Panc1 (cell line): ENCODE results near the gene POLR2M. TPM values are rescaled to one million over a fixed set of nuclear protein-coding genes. Genes with fewer than 3 reads are reported as not detected.

ENCODE experiments used
- ATAC-seq: fragments of 200-7000 bp; cut with Tn5 transposase; 2 replicates; pipeline ENCODE4 v1.9.1; 2020; ENCODE audit warnings: mild to moderate bottlenecking, moderate library complexity
- BruUV-seq: library from RNA; stranded (reverse); fragments of 400-500 nt; replicated peaks from 2 replicates; lab custom pipeline; 2021; lab: Mats Ljungman, UMichigan
- CTCF ChIA-PET: fragments of 300-600 bp; sonication (Branson Sonifier 250); formaldehyde crosslinking; loops from one replicate; lab custom pipeline; 2022; ENCODE audit warnings: antibody characterized with exemption; lab: Charles Lee
- POLR2A ChIA-PET: fragments of 300-600 bp; sonication (Branson Sonifier 250); formaldehyde crosslinking; loops from one replicate; lab custom pipeline; 2022; ENCODE audit warnings: antibody characterized with exemption; lab: Charles Lee
- DNase-seq: peaks from one replicate; pipeline ENCODE4 v3.0.0-alpha.2; 2010; ENCODE audit warnings: low read depth, low spot score
- H3K27ac ChIP-seq: 2 replicates; pipeline ENCODE4 v1.5.1; 2011; ENCODE audit warnings: mild to moderate bottlenecking, low read length, inconsistent platforms
- H3K27me3 ChIP-seq: fragments of 200-500 bp; sonication (Bioruptor generic); 2 replicates; pipeline ENCODE4 v1.6.0; 2014; ENCODE audit warnings: low read length, inconsistent platforms; ENCODE audit not compliant: control insufficient read depth, insufficient read depth
- H3K36me3 ChIP-seq: fragments of 200-500 bp; sonication (Bioruptor generic); 2 replicates; pipeline ENCODE4 v1.5.1; 2014; ENCODE audit warnings: inconsistent platforms, mild to moderate bottlenecking, low read length, moderate library complexity; ENCODE audit not compliant: control insufficient read depth, insufficient read depth
- H3K4me1 ChIP-seq: 2 replicates; pipeline ENCODE4 v1.5.1; 2011; ENCODE audit warnings: inconsistent platforms, mild to moderate bottlenecking, low read length, moderate library complexity; ENCODE audit not compliant: control insufficient read depth, insufficient read depth
- H3K4me3 ChIP-seq, 2 experiments: 2 replicates each; pipeline ENCODE4 v1.5.1; 2011 to 2012; ENCODE audit warnings: low read depth in 2 of 2, low read length in 2 of 2, mild to moderate bottlenecking in 2 of 2, inconsistent platforms in 1 of 2, moderate library complexity in 1 of 2
- H3K9me3 ChIP-seq: fragments of 200-500 bp; sonication (Bioruptor generic); 2 replicates; pipeline ENCODE4 v1.5.1; 2014; ENCODE audit warnings: low read depth, mild to moderate bottlenecking, inconsistent platforms, low read length, moderate library complexity; ENCODE audit not compliant: control insufficient read depth, insufficient read depth
- CTCF ChIP-seq: fragments of 450-650 bp; IDR thresholded peaks from 2 replicates; pipeline ENCODE4 v1.5.1; 2017; ENCODE audit warnings: mild to moderate bottlenecking
- POLR2AphosphoS5 ChIP-seq: IDR thresholded peaks from 2 replicates; pipeline ENCODE4 v1.6.1; 2012; ENCODE audit warnings: mild to moderate bottlenecking, low read depth, low read length, moderate library complexity
- REST ChIP-seq, 2 experiments: IDR thresholded peaks; 2 replicates each; pipeline ENCODE4 v1.6.1; 2011 to 2012; ENCODE audit warnings: low read depth in 2 of 2, control low read depth in 1 of 2, low read length in 1 of 2, mild to moderate bottlenecking in 1 of 2, moderate library complexity in 1 of 2; ENCODE audit not compliant: insufficient read depth in 1 of 2
- SIN3A ChIP-seq: IDR thresholded peaks from 2 replicates; pipeline ENCODE4 v1.6.1; 2012; ENCODE audit warnings: low read depth, mild to moderate bottlenecking, low read length, moderate library complexity, borderline replicate concordance; ENCODE audit not compliant: insufficient read depth
- TCF7L2 ChIP-seq: IDR thresholded peaks from 2 replicates; pipeline ENCODE4 v1.6.1; 2011; ENCODE audit warnings: mild to moderate bottlenecking, low read depth, low read length, inconsistent platforms
- in situ Hi-C: cut with HindIII; loops from 2 replicates; pipeline ENCODE4 v1.10.0; 2016; ENCODE audit warnings: low sequenced_read_pairs, low pct_unique_long_range_greater_than_20kb
- intact Hi-C: fragments of 100-400 bp; cut with micrococcal nuclease; formaldehyde crosslinking; loops from one replicate; pipeline ENCODE4 v1.10.0; 2022; ENCODE audit not compliant: unreplicated experiment
- total RNA-seq: library from RNA; stranded (reverse); gene quantifications from one replicate; pipeline ENCODE4 v1.2.1, GENCODE V29; 2021; ENCODE audit not compliant: unreplicated experiment

POLR2M gene
- total RNA-seq, 1 experiment from 2014 or later: 76.6 TPM

DNA sequence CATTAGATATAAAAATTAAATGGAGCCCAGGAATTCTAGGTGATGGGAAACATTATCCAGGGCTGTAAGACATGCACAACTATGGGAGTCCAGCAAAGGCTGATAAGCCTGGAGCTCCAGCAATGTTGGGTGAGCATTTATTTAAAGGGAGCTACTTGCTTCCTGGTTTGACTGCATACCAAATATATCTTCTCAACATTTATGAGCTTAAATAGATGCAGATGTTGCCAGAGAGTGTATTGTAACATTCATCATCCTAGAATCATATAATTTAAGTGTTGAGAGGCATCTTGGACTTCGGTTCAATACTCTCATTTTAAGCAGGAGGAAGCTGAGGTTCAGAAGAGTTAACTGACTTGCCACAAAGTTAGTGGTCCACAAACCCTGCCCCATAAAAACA lies 12.2 kb upstream of the POLR2M start:
- no peak for DNase-seq
- ChIA-PET CTCF (no interaction called here), POLR2A (no interaction called here)
- peaks cover 3% of the 10 kb centered on the region for H3K27me3 ChIP-seq
- H3K4me3 ChIP-seq: no peak overlapping the region
- H3K36me3 ChIP-seq: no peaks in the 10 kb centered on the region
- no peak overlapping the region for H3K27ac ChIP-seq
- BruUV-seq: no TSS peak
- no peaks in the 10 kb centered on the region for H3K9me3 ChIP-seq
- no peak for TF ChIP-seq POLR2AphosphoS5
- no peak for TF ChIP-seq SIN3A
- TF ChIP-seq CTCF: no peak
- no peak for TF ChIP-seq TCF7L2
- TF ChIP-seq REST (IDR thresholded peaks at IDR 0.05; ENCODE audit: insufficient read depth in 1 of 2, low read depth in 2 of 2, low read length in 1 of 2): no peak
- in situ Hi-C loops: loop anchor here (25.0 kb wide), 1 partner anchor 168 kb away; no protein-coding TSS in a partner anchor
- intact Hi-C loops: no loop called here
- H3K4me1 ChIP-seq: no peaks in the 10 kb centered on the region
- ATAC-seq: no peak

DNA sequence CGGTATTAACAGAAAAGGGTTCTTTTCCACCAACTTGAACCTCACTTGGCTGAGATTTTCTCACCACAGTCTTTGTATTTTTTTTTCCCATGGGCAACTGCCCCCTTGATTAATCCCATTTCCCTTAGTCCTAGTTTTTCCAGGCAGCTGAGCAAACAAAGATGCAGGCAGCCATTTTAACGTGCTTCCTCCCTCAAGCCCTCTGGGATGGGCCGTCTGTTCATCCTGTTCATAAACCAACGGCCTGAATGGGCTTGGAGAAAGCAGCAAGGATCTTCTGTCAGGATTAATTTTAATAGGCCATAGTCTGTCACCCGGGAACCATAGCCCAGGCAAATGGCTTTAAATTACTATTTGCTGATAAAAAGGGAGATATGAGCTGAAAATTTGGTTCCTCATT lies 10.4 kb upstream of the POLR2M start:
- no peaks in the 10 kb centered on the region for H3K36me3 ChIP-seq
- intact Hi-C loops (no loop called here), in situ Hi-C loops (loop anchor here (25.0 kb wide), 1 partner anchor 166 kb away; no protein-coding TSS in a partner anchor)
- no peak overlapping the region for H3K4me3 ChIP-seq
- POLR2A ChIA-PET: interaction anchor here (0.6 kb wide), 1 partner anchor 19 kb away, joined by 3 read pairs; no protein-coding TSS in a partner anchor
- H3K9me3 ChIP-seq: no peaks in the 10 kb centered on the region
- no TSS peak for BruUV-seq
- TF ChIP-seq TCF7L2: no peak
- TF ChIP-seq REST (IDR thresholded peaks at IDR 0.05; ENCODE audit: insufficient read depth in 1 of 2, low read depth in 2 of 2, low read length in 1 of 2): no peak
- no peak for TF ChIP-seq SIN3A
- TF ChIP-seq CTCF: no peak
- TF ChIP-seq POLR2AphosphoS5: no peak
- no peak for ATAC-seq
- H3K27ac ChIP-seq: no peak overlapping the region
- CTCF ChIA-PET: interaction anchor here (0.7 kb wide), 1 partner anchor 142 kb away, joined by 3 read pairs; no protein-coding TSS in a partner anchor
- no peaks in the 10 kb centered on the region for H3K4me1 ChIP-seq
- peaks cover 3% of the 10 kb centered on the region for H3K27me3 ChIP-seq
- DNase-seq: no peak
